Body of pancreas (tissue), 4 donors: ENCODE data around the gene KIAA0930.

Source experiments
- CTCF ChIP-seq, 7 experiments: fragments of 450-650 bp in 4 of 7; fragments of 200-600 bp in 3 of 7; sonication (generic) in 3 of 7; IDR thresholded peaks; one replicate each; pipeline ENCODE4 v1.5.1; 2016 to 2019; ENCODE audit warnings: antibody characterized with exemption in 7 of 7
- POLR2A ChIP-seq, 3 donors: fragments of 450-650 bp; IDR thresholded peaks; one replicate each; pipeline ENCODE4 v1.6.1; 2016; ENCODE audit warnings: antibody characterized with exemption in 3 of 3, mild to moderate bottlenecking in 2 of 3

GRCh38 chr22:45155050-45155840, 85.4 kb downstream of the KIAA0930 start:
- TF ChIP-seq CTCF (IDR thresholded peaks at IDR 0.05) (no peak), POLR2A (IDR thresholded peaks at IDR 0.05) (no peak)
